Measurements from ENCODE around the gene FER. TPM values are rescaled to one million over a fixed set of nuclear protein-coding genes. Genes with fewer than 3 reads are reported as not detected.

The FER gene
- polyA plus RNA-seq, 3 donors: 2.4 to 14.7 (median 6.2) TPM

DNA sequence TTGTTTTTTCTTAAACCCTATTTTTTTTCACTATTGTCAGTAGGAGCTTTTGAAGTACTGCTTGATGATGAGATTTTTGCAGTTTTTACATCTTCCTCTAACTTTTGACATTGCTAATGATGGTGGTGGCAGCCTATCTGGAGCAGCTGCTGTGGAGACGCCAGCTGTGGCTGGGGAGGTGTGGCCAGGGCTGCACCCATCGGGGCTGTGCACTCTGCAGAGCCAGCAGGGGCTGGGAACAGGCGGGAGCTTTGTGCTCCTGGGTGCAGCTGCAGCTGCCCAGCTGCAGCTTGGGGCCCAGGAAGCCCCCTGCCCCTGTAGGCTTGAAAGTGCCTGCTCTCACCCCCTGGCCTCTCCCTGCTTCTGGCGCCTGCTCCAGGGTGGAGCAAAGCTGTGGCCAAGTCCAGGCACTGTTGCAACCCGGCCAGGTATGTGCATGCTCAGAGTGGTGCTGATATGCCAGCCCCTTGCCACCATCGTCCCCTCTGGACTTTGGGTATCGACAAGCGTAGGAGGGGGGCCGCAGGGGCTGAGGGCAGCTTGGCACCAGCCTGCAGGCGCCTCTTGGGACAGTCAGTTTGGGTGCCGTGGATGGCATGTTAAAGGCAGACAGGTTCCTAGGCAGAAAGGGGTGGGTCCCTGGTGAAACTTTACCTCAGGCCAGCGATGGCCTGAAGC lies 39.2 kb downstream of the FER start:
- H3K27me3 Mint-ChIP-seq (ENCODE audit: low read depth in 3 of 3): peaks cover 0 to 2% (median 0%) of the 10 kb centered on the region in 3 donors
- Histone ChIP-seq H3K36me3 (replicated peaks in 1 of 2; ENCODE audit: control insufficient read depth in 1 of 2, insufficient read depth in 2 of 2, low read length in 2 of 2) (peaks cover 0 to 22% of the 10 kb centered on the region in 2 donors), H4K20me1 (ENCODE audit: insufficient read depth, low read length) (no peaks in the 10 kb centered on the region), H3K4me2 (replicated peaks; ENCODE audit: extremely low read depth, low read length, poor library complexity, severe bottlenecking) (no peak overlapping the region), H3K4me3 (replicated peaks in 1 of 3; ENCODE audit: low read depth in 2 of 3, low read length in 3 of 3) (no peak overlapping the region), H2AFZ (ENCODE audit: insufficient read depth, low read depth, low read length, poor library complexity, severe bottlenecking) (no peak overlapping the region), H3K4me1 (ENCODE audit: control insufficient read depth in 1 of 2, insufficient read depth in 2 of 2, low read length in 2 of 2) (no peaks in the 10 kb centered on the region), H3K9me3 (replicated peaks in 1 of 2; ENCODE audit: control insufficient read depth in 1 of 2, insufficient read depth in 1 of 2, low read length in 2 of 2) (peaks cover 19 to 37% of the 10 kb centered on the region in 2 donors), H3K9ac (ENCODE audit: insufficient read depth, low read length, poor library complexity, severe bottlenecking) (no peak overlapping the region), H3K27ac (ENCODE audit: low read depth in 1 of 2, low read length in 2 of 2) (no peak overlapping the region), H3K27me3 (ENCODE audit: control insufficient read depth in 2 of 2, insufficient read depth in 2 of 2, low read length in 2 of 2) (no peaks in the 10 kb centered on the region), H3K79me2 (ENCODE audit: insufficient read depth, low read length) (peaks cover 4% of the 10 kb centered on the region)
- no peak overlapping the region for H3K27ac Mint-ChIP-seq
- peaks cover 18 to 37% (median 28%) of the 10 kb centered on the region in 7 donors for H3K9me3 Mint-ChIP-seq
- H3K36me3 Mint-ChIP-seq: peaks cover 27 to 55% of the 10 kb centered on the region in 2 donors
- TF ChIP-seq, protein P1, sequence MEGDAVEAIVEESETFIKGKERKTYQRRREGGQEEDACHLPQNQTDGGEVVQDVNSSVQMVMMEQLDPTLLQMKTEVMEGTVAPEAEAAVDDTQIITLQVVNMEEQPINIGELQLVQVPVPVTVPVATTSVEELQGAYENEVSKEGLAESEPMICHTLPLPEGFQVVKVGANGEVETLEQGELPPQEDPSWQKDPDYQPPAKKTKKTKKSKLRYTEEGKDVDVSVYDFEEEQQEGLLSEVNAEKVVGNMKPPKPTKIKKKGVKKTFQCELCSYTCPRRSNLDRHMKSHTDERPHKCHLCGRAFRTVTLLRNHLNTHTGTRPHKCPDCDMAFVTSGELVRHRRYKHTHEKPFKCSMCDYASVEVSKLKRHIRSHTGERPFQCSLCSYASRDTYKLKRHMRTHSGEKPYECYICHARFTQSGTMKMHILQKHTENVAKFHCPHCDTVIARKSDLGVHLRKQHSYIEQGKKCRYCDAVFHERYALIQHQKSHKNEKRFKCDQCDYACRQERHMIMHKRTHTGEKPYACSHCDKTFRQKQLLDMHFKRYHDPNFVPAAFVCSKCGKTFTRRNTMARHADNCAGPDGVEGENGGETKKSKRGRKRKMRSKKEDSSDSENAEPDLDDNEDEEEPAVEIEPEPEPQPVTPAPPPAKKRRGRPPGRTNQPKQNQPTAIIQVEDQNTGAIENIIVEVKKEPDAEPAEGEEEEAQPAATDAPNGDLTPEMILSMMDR (IDR thresholded peaks at IDR 0.05): no peak
- H3K4me1 Mint-ChIP-seq: no peaks in the 10 kb centered on the region
- DNase-seq: no peak
- WGBS (ENCODE audit: insufficient coverage): 95% methylated on average over 11 of the region's 12 CpGs
- H3K4me3 Mint-ChIP-seq: no peak overlapping the region
- intact Hi-C loops (cut with micrococcal nuclease): no loop called here

DNA sequence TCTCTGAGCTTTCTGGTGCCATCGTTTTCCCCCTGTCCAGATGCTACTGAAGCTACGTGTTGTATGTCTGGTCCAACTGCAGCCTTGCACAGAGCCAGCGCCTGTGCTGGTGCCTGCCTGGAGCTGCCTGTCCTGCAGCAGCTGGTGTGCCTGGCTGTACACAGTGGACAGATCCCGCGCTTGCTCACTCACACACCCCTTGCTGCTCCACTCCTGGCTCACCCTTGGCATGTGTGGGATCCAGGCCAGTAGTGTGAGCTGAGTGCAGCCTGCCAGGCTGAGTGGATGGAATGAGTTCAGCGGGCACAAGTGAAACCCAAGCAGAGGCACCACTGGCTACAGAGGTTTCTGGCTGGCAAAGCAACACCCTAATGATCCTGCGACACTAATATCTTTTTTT lies 40.4 kb downstream of the FER start:
- Mint-ChIP-seq H3K27ac (peak overlapping the region in 1 of 7 donors; percentile 78), H3K4me3 (no peak overlapping the region), H3K27me3 (ENCODE audit: low read depth in 3 of 3) (peaks cover 0 to 2% (median 0%) of the 10 kb centered on the region in 3 donors), H3K9me3 (peaks cover 17 to 37% (median 26%) of the 10 kb centered on the region in 7 donors), H3K36me3 (peaks cover 24 to 47% of the 10 kb centered on the region in 2 donors), H3K4me1 (no peaks in the 10 kb centered on the region)
- H3K9me3 ChIP-seq (replicated peaks in 1 of 2; ENCODE audit: control insufficient read depth in 1 of 2, insufficient read depth in 1 of 2, low read length in 2 of 2): peaks cover 19 to 37% of the 10 kb centered on the region in 2 donors
- H2AFZ ChIP-seq (ENCODE audit: insufficient read depth, low read depth, low read length, poor library complexity, severe bottlenecking): no peak overlapping the region
- no peak for DNase-seq
- peaks cover 4% of the 10 kb centered on the region for H3K79me2 ChIP-seq (ENCODE audit: insufficient read depth, low read length)
- intact Hi-C loops (cut with micrococcal nuclease): no loop called here
- H3K27me3 ChIP-seq (ENCODE audit: control insufficient read depth in 2 of 2, insufficient read depth in 2 of 2, low read length in 2 of 2): no peaks in the 10 kb centered on the region
- H3K4me2 ChIP-seq (replicated peaks; ENCODE audit: extremely low read depth, low read length, poor library complexity, severe bottlenecking): no peak overlapping the region
- no peak overlapping the region for H3K4me3 ChIP-seq (replicated peaks in 1 of 3; ENCODE audit: low read depth in 2 of 3, low read length in 3 of 3)
- H4K20me1 ChIP-seq (ENCODE audit: insufficient read depth, low read length): no peaks in the 10 kb centered on the region
- H3K4me1 ChIP-seq (ENCODE audit: control insufficient read depth in 1 of 2, insufficient read depth in 2 of 2, low read length in 2 of 2): no peaks in the 10 kb centered on the region
- peaks cover 0 to 22% of the 10 kb centered on the region in 2 donors for H3K36me3 ChIP-seq (replicated peaks in 1 of 2; ENCODE audit: control insufficient read depth in 1 of 2, insufficient read depth in 2 of 2, low read length in 2 of 2)
- no peak overlapping the region for H3K9ac ChIP-seq (ENCODE audit: insufficient read depth, low read length, poor library complexity, severe bottlenecking)
- no peak overlapping the region for H3K27ac ChIP-seq (ENCODE audit: low read depth in 1 of 2, low read length in 2 of 2)
- TF ChIP-seq, protein P1 (IDR thresholded peaks at IDR 0.05): no peak
- WGBS (ENCODE audit: insufficient coverage): 96% methylated on average over 5 of the region's 7 CpGs

Measured in CD14-positive monocyte (primary cell).